ENCODE measurements around the gene CREB3L2. TPM values are rescaled to one million over a fixed set of nuclear protein-coding genes. Genes with fewer than 3 reads are reported as not detected.

CREB3L2 gene
- total and polyA plus RNA-seq, 2 of the 13 experiments (the other 11 are each of a cell fraction or from before 2014, with no cell fraction given): 22.1 to 41.1 TPM

- Histone ChIP-seq H3K27ac (ENCODE audit: extremely low read length, insufficient read depth, low read length) (peak overlapping the region; percentile 88), H4K20me1 (ENCODE audit: insufficient read depth, low read length) (no peaks in the 10 kb centered on the region; the same call in 1 of the 2 replicates), H3K79me2 (ENCODE audit: insufficient read depth, low read length) (peaks cover 91% of the 10 kb centered on the region), H2AFZ (ENCODE audit: low read length) (no peak overlapping the region), H3K36me3 (replicated peaks in 1 of 2; ENCODE audit: control insufficient read depth in 1 of 2, insufficient read depth in 2 of 2, low read length in 2 of 2) (peaks cover 1 to 11% of the 10 kb centered on the region in 2 experiments; a peak in 4 of 5 replicates), H3K27me3 (ENCODE audit: control insufficient read depth in 1 of 2, insufficient read depth in 2 of 2, low read length in 2 of 2) (no peaks in the 10 kb centered on the region), H3K4me3 (replicated peaks in 1 of 3; ENCODE audit: insufficient read depth in 1 of 3, low read depth in 2 of 3, low read length in 3 of 3) (peak overlapping the region; percentile 11 to 47 (median 32); a peak in 4 of 6 replicates), H3K4me1 (ENCODE audit: insufficient read depth, low read length) (peaks cover 96% of the 10 kb centered on the region), H3K9me3 (ENCODE audit: low read length) (no peaks in the 10 kb centered on the region), H3K9ac (ENCODE audit: insufficient read depth, low read depth, low read length) (peak overlapping the region; percentile 61), H3K4me2 (ENCODE audit: low read depth, low read length) (peak overlapping the region; percentile 83)
- ChIA-PET CTCF (ENCODE audit: low intra/inter-chr PET ratio, low total read pairs) (no interaction called here), POLR2A (interaction anchor here (0.8 to 3.4 kb wide), 7 partner anchors 8 to 53 kb away, joined by 3 to 21 read pairs (median 7); partner anchors contain the start of gene CREB3L2)
- ATAC-seq (peak; percentile 79), DNase-seq (ENCODE audit: low spot score) (peak; percentile 90), FAIRE-seq (peak; percentile 80)
- intact Hi-C loops (cut with micrococcal nuclease; ENCODE audit: unreplicated experiment) (loop anchor here (2.0 kb wide), 1 partner anchor 18 kb away; no protein-coding TSS in a partner anchor), in situ Hi-C loops (cut with HindIII; ENCODE audit: extremely low pct_ligation_motif_present, low pct_unique_long_range_greater_than_20kb) (no loop called here)
- no TSS peak for BruUV-seq (replicated peaks)
- 0% methylated on average over 6 of the region's 6 CpGs for WGBS (ENCODE audit: low lambda C conversion rate)
- TF ChIP-seq CBFB (CRISPR knock-in tag; IDR thresholded peaks at IDR 0.05): 0 out of 2 replicates have a peak, but pooled peaks have one; percentile 65
- TF ChIP-seq HDAC1 (CRISPR knock-in tag; IDR thresholded peaks at IDR 0.05): peak; percentile 73
- peak; percentile 87 for TF ChIP-seq POGZ (CRISPR knock-in tag; IDR thresholded peaks at IDR 0.05)
- TF ChIP-seq ZNF570 (CRISPR knock-in tag; IDR thresholded peaks at IDR 0.05; ENCODE audit: borderline replicate concordance): no peak
- TF ChIP-seq ETV5 (CRISPR knock-in tag; IDR thresholded peaks at IDR 0.05; ENCODE audit: borderline replicate concordance): peak; percentile 95
- TF ChIP-seq ZFX (CRISPR knock-in tag; IDR thresholded peaks at IDR 0.05; ENCODE audit: low read depth): peak; percentile 15; the same call in 1 of the 2 replicates
- TF ChIP-seq ZNF317 (CRISPR knock-in tag; IDR thresholded peaks at IDR 0.05): 0 out of 2 replicates have a peak, but pooled peaks have one; percentile 48
- TF ChIP-seq ZNF792 (CRISPR knock-in tag; IDR thresholded peaks at IDR 0.05): no peak
- TF ChIP-seq ZNF260 (CRISPR knock-in tag; IDR thresholded peaks at IDR 0.05; ENCODE audit: borderline replicate concordance, low read depth): no peak
- TF ChIP-seq PHB2 (IDR thresholded peaks at IDR 0.05; ENCODE audit: partially characterized antibody): no peak
- TF ChIP-seq NFAT5 (CRISPR knock-in tag; IDR thresholded peaks at IDR 0.05): no peak
- no peak for TF ChIP-seq SMYD3 (CRISPR knock-in tag; IDR thresholded peaks at IDR 0.05)
- TF ChIP-seq CSRNP1 (CRISPR knock-in tag; IDR thresholded peaks at IDR 0.05): peak; percentile 55; the same call in 1 of the 2 replicates
- peak; percentile 96 for TF ChIP-seq FOXO1 (CRISPR knock-in tag; IDR thresholded peaks at IDR 0.05)
- no peak for TF ChIP-seq KLF15 (CRISPR knock-in tag; IDR thresholded peaks at IDR 0.05; ENCODE audit: borderline replicate concordance)
- no peak for TF ChIP-seq ZBTB2 (CRISPR knock-in tag; IDR thresholded peaks at IDR 0.05; ENCODE audit: low read depth)
Observed at GRCh38 chr7:137948845-137949330, 53.0 kb downstream of the CREB3L2 start.
